AG04449 (cell line): ENCODE results near the gene RPSA.
A peak's percentile ranks its signal among the peaks of the same experiment; 100 is the strongest.

ENCODE experiments used
- CTCF ChIA-PET: fragments of 350-600 bp; formaldehyde crosslinking; extraction: SDS; loops from one replicate; lab custom pipeline; 2021; ENCODE audit warnings: antibody characterized with exemption; lab: Yijun Ruan, JAX
- POLR2A ChIA-PET: fragments of 400-600, 350-600 bp; formaldehyde crosslinking; extraction: SDS; loops from one replicate; lab custom pipeline; 2020; ENCODE audit warnings: antibody characterized with exemption, inconsistent platforms; lab: Yijun Ruan, JAX
- DNase-seq: peaks from one replicate; pipeline ENCODE4 v3.0.0-alpha.2; 2010; ENCODE audit warnings: low read depth, low spot score
- H3K4me3 ChIP-seq: 2 replicates; pipeline ENCODE4 v1.5.1; 2011; ENCODE audit warnings: low read depth, mild to moderate bottlenecking, control low read depth, low read length
- CTCF ChIP-seq: IDR thresholded peaks from one replicate; pipeline ENCODE4 v1.5.1; 2011; ENCODE audit warnings: mild to moderate bottlenecking, moderate library complexity, low read length, control low read depth, inconsistent platforms; ENCODE audit not compliant: insufficient read depth; ENCODE audit errors: missing control alignments

The RPSA gene

GRCh38 chr3:39408493-39409372, 2.2 kb downstream of the RPSA start:
- no peak for DNase-seq
- ChIA-PET CTCF (interaction anchor here (0.7 to 4.9 kb wide), 5 partner anchors 8 to 282 kb away, joined by 3 to 33 read pairs (median 6); no protein-coding TSS in a partner anchor), POLR2A (interaction anchor here (0.6 to 0.7 kb wide), 2 partner anchors 89 to 99 kb away, joined by 3 to 4 read pairs; no protein-coding TSS in a partner anchor)
- TF ChIP-seq CTCF: no peak
- H3K4me3 ChIP-seq: peak overlapping the region; percentile 89

DNA sequence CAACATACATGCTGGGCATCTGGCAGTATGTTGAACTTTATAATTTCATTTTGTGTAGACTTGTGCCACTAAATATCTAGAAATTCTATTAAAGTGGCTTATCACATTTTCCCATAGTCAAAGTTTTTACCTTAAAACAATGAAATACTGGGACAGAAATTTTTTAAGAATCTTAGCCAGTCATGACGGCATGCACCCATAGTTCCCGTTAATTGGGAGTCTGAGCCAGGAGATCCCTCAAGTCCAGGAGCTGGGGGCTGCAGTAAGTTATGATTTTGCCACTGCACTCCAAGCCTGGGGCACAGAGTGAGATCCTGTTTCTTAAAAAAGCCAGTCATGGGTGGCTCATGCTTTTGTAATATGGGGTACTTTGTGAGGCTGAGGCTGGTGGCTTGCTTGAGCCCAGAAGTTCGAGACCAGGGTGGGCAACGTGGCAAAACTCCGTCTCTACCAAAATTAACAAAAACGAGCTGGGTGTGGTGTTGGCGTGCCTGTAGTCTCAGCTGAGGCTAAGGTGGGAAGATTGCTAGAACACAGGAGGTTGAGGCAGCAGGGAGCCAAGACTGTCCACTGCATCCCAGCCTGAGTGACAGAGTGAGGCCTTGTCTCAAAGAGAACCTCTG, 3.1 kb downstream of the RPSA start:
- TF ChIP-seq CTCF: no peak
- no peak for DNase-seq
- CTCF ChIA-PET: interaction anchor here (4.9 kb wide), 1 partner anchor 7 kb away, joined by 33 read pairs; no protein-coding TSS in a partner anchor
- POLR2A ChIA-PET: interaction anchor here (0.6 kb wide), 1 partner anchor 98 kb away, joined by 4 read pairs; no protein-coding TSS in a partner anchor
- no peak overlapping the region for H3K4me3 ChIP-seq

GRCh38 chr3:39410893-39411292, 4.4 kb downstream of the RPSA start:
- ChIA-PET CTCF (no interaction called here), POLR2A (no interaction called here)
- TF ChIP-seq CTCF: no peak
- no peak overlapping the region for H3K4me3 ChIP-seq
- no peak for DNase-seq

- ChIA-PET CTCF (interaction anchor here (0.8 kb wide), 2 partner anchors 35 to 86 kb away, joined by 3 read pairs; no protein-coding TSS in a partner anchor), POLR2A (no interaction called here)
- DNase-seq: no peak
- H3K4me3 ChIP-seq: no peak overlapping the region
- no peak for TF ChIP-seq CTCF
Measured at GRCh38 chr3:39412668-39413260, 6.2 kb downstream of the RPSA start.

- CTCF ChIA-PET: interaction anchor here (0.8 to 4.7 kb wide), 3 partner anchors 33 to 85 kb away, joined by 3 to 51 read pairs (median 26); no protein-coding TSS in a partner anchor
- DNase-seq: no peak
- no peak for TF ChIP-seq CTCF
- H3K4me3 ChIP-seq: no peak overlapping the region
- POLR2A ChIA-PET: no interaction called here
Measured at GRCh38 chr3:39413691-39414420, 7.3 kb downstream of the RPSA start.
